Tibial nerve (tissue), 4 donors: ENCODE results near the gene ORMDL3.

Experiments
- EP300 ChIP-seq, 2 donors: sonication (generic); formaldehyde crosslinking; IDR thresholded peaks; one replicate each; pipeline ENCODE4 v1.6.1; 2017; ENCODE audit warnings: antibody characterized with exemption in 2 of 2, mild to moderate bottlenecking in 1 of 2
- POLR2A ChIP-seq, 2 donors: fragments of 450-650 bp; IDR thresholded peaks; one replicate each; pipeline ENCODE4 v1.6.1; 2017; ENCODE audit warnings: antibody characterized with exemption in 2 of 2, mild to moderate bottlenecking in 2 of 2, moderate library complexity in 2 of 2
- TF ChIP-seq, protein P1 (sequence below), 5 experiments: fragments of 200-600 bp in 3 of 5; fragments of 450-650 bp in 2 of 5; sonication (generic) in 3 of 5; IDR thresholded peaks; one replicate each; pipeline ENCODE4 v1.5.1; 2016 to 2019; ENCODE audit warnings: antibody characterized with exemption in 5 of 5, mild to moderate bottlenecking in 3 of 5, moderate library complexity in 2 of 5

GRCh38 chr17:39944393-39944711, 17.0 kb upstream of the ORMDL3 start:
- TF ChIP-seq, protein P1, sequence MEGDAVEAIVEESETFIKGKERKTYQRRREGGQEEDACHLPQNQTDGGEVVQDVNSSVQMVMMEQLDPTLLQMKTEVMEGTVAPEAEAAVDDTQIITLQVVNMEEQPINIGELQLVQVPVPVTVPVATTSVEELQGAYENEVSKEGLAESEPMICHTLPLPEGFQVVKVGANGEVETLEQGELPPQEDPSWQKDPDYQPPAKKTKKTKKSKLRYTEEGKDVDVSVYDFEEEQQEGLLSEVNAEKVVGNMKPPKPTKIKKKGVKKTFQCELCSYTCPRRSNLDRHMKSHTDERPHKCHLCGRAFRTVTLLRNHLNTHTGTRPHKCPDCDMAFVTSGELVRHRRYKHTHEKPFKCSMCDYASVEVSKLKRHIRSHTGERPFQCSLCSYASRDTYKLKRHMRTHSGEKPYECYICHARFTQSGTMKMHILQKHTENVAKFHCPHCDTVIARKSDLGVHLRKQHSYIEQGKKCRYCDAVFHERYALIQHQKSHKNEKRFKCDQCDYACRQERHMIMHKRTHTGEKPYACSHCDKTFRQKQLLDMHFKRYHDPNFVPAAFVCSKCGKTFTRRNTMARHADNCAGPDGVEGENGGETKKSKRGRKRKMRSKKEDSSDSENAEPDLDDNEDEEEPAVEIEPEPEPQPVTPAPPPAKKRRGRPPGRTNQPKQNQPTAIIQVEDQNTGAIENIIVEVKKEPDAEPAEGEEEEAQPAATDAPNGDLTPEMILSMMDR (IDR thresholded peaks at IDR 0.05), result no peak
- no peak for TF ChIP-seq POLR2A (IDR thresholded peaks at IDR 0.05)
- TF ChIP-seq EP300 (IDR thresholded peaks at IDR 0.05), result no peak
